GM12878 (cell line): ENCODE measurements around the gene DARS1.

Experiments used
- CTCF ChIP-seq, 3 experiments: IDR thresholded peaks in 2 of 3; conservative IDR thresholded peaks in 1 of 3; 2 replicates each; pipeline ENCODE4 v1.5.1; 2011; ENCODE audit warnings: low read depth in 3 of 3, low read length in 3 of 3, mild to moderate bottlenecking in 3 of 3, control low read depth in 2 of 3, moderate library complexity in 2 of 3, inconsistent platforms in 1 of 3, mixed read lengths in 1 of 3; ENCODE audit not compliant: control insufficient read depth in 2 of 3, insufficient read depth in 1 of 3; ENCODE audit errors: extremely low read depth in 1 of 3
- POLR2A ChIP-seq: IDR thresholded peaks from 2 replicates; pipeline ENCODE4 v1.6.1; 2011; ENCODE audit warnings: low read depth, mild to moderate bottlenecking, low read length
- SP1 ChIP-seq: IDR thresholded peaks from one replicate; pipeline ENCODE4 v1.6.1; 2011; ENCODE audit warnings: low read depth, low read length

- TF ChIP-seq CTCF (IDR thresholded peaks at IDR 0.05 in 2 of 3, conservative IDR thresholded peaks at IDR 0.05 in 1 of 3; ENCODE audit: control insufficient read depth in 2 of 3, extremely low read depth in 1 of 3, insufficient read depth in 1 of 3, low read depth in 3 of 3, low read length in 3 of 3) (no peak), SP1 (no peak), POLR2A (no peak)
These were observed 114.9 kb downstream of the DARS1 start for GRCh38 chr2:135870571-135870970.
